Stimulated activated CD8-positive, alpha-beta memory T cell treated with anti-CD3 and anti-CD28 coated beads, Interleukin-15, amount 100 ng/mL, for 48 hours (primary cell): ENCODE results near the gene SLC29A1.
"Not testable (repeated sequence)": the region's sequence is repeated elsewhere in the genome, so short reads cannot be mapped to it uniquely, and the experiment has no call there.

Experiments used
- DNase-seq, 2 donors: peaks; one replicate each; pipeline ENCODE4 v3.0.0-alpha.2; 2020; ENCODE audit warnings: low read depth in 2 of 2

Gene SLC29A1

GRCh38 chr6:44223319-44224028, at the start of gene SLC29A1:
SLC29A1 (plus strand) TSS chr6:44223595; CDS start chr6:44227314, 3,719 bp downstream.
- DNase-seq = peak; percentile 73 to 78

GRCh38 chr6:44176130-44176761, 47.1 kb upstream of the SLC29A1 start:
- DNase-seq = no peak

GRCh38 chr6:44176762-44177509, 46.5 kb upstream of the SLC29A1 start:
- peak; percentile 44 to 47 for DNase-seq

- no peak for DNase-seq
Observed at GRCh38 chr6:44177691-44178423, 45.5 kb upstream of the SLC29A1 start.

GRCh38 chr6:44178424-44179071, 44.8 kb upstream of the SLC29A1 start:
- DNase-seq = no peak

GRCh38 chr6:44179072-44179536, 44.3 kb upstream of the SLC29A1 start:
- no peak for DNase-seq

- no peak for DNase-seq
Observed at GRCh38 chr6:44179648-44180047, 43.7 kb upstream of the SLC29A1 start.

- DNase-seq = no peak
Observed at GRCh38 chr6:44180406-44180805, 43.0 kb upstream of the SLC29A1 start.

- no peak for DNase-seq
Observed at GRCh38 chr6:44180886-44181285, 42.5 kb upstream of the SLC29A1 start.

GRCh38 chr6:44181784-44182183, 41.6 kb upstream of the SLC29A1 start:
- DNase-seq = not testable (repeated sequence)

- no peak for DNase-seq
Observed at GRCh38 chr6:44182911-44183390, 40.4 kb upstream of the SLC29A1 start.

- no peak for DNase-seq
Observed at GRCh38 chr6:44183783-44184182, 39.6 kb upstream of the SLC29A1 start.

GRCh38 chr6:44185356-44185755, 38.0 kb upstream of the SLC29A1 start:
- not testable (repeated sequence) for DNase-seq

GRCh38 chr6:44185953-44186634, 37.3 kb upstream of the SLC29A1 start:
- DNase-seq = no peak

GRCh38 chr6:44186635-44187025, 36.8 kb upstream of the SLC29A1 start:
- no peak for DNase-seq

- no peak for DNase-seq
Observed at GRCh38 chr6:44188819-44189218, 34.6 kb upstream of the SLC29A1 start.

GRCh38 chr6:44189257-44189656, 34.1 kb upstream of the SLC29A1 start:
- DNase-seq = no peak

- no peak for DNase-seq
Observed at GRCh38 chr6:44190715-44191114, 32.7 kb upstream of the SLC29A1 start.

- no peak for DNase-seq
Observed at GRCh38 chr6:44192428-44193041, 30.9 kb upstream of the SLC29A1 start.

GRCh38 chr6:44193307-44193910, 30.0 kb upstream of the SLC29A1 start:
- no peak for DNase-seq
